ENCODE data around the gene ATRNL1.

Gene ATRNL1

DNA sequence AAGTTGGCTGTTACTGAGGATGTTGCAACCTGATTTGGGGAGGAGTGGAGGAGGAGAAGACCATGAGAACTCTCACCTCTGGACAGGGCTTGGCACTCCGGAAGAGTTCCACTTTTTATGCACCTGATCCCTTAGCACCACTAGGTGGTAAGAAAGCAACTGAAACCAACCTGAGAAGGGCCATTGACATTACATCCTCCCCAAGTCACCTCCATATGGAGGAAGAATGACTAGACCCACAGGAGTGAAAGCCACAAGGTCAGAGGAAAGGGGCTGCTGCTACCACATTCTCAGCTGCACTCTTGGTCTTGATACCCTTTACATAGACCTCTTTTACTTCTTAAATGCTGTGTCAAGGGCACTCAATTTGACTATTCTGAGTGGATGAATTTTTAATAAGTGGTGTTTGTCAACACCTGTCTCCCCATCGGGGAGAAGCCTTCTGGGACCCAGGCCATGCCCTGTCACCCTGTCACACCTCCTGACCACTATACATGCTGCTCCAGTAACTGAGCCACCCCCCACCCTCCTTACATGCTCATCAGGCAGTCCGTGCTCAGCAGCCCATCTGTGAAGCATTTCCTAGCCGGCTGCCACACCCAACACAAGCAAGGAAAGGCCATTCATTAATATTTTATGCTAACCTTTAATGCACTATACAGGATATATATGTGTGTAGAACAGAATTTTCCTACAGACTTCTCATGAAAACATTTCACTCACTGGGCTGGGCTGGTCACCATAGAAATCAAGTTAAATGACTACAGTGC, 817.0 kb downstream of the ATRNL1 start:
- Histone ChIP-seq H3K36me3 (ENCODE audit: control insufficient read depth in 5 of 5, insufficient read depth in 5 of 5, low read length in 5 of 5) (no peaks in the 10 kb centered on the region), H3K9me3 (ENCODE audit: control insufficient read depth in 5 of 5, low read length in 5 of 5) (peaks cover 0 to 4% (median 0%) of the 10 kb centered on the region in 5 donors), H3K4me1 (ENCODE audit: control insufficient read depth in 5 of 5, insufficient read depth in 5 of 5, low read length in 5 of 5) (no peaks in the 10 kb centered on the region), H3K4me3 (ENCODE audit: low read depth in 1 of 5, low read length in 5 of 5) (no peak overlapping the region), H3K27me3 (ENCODE audit: control insufficient read depth in 5 of 5, insufficient read depth in 4 of 5, low read length in 5 of 5) (no peaks in the 10 kb centered on the region), H3K9ac (ENCODE audit: low read length in 5 of 5) (no peak overlapping the region), H3K27ac (ENCODE audit: low read depth, low read length) (no peak overlapping the region)

DNA sequence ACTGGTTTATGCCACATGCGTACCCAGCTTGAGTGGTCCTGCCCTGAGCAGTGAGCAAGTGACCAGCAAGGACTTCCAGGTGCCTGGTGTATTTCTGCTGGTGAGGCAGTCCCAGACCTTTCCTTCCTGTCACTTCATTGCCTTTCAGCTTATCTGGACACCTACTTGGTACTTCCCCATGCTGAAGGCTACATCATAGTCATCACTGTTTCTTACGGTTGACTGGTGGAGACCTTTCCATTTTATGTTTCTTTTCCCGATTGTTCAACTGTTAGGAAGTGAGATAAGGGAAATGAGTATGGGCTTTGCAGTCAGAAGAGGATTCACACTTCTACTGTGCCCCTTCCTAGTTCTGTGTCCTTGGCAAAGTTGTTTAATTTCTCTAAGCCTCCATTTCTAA, 821.3 kb downstream of the ATRNL1 start:
- Histone ChIP-seq H3K9ac (ENCODE audit: low read length in 5 of 5) (no peak overlapping the region), H3K4me1 (ENCODE audit: control insufficient read depth in 5 of 5, insufficient read depth in 5 of 5, low read length in 5 of 5) (no peaks in the 10 kb centered on the region), H3K27ac (ENCODE audit: low read depth, low read length) (no peak overlapping the region), H3K9me3 (ENCODE audit: control insufficient read depth in 5 of 5, low read length in 5 of 5) (peaks cover 0 to 4% (median 0%) of the 10 kb centered on the region in 5 donors), H3K36me3 (ENCODE audit: control insufficient read depth in 5 of 5, insufficient read depth in 5 of 5, low read length in 5 of 5) (no peaks in the 10 kb centered on the region), H3K4me3 (ENCODE audit: low read depth in 1 of 5, low read length in 5 of 5) (no peak overlapping the region), H3K27me3 (ENCODE audit: control insufficient read depth in 5 of 5, insufficient read depth in 4 of 5, low read length in 5 of 5) (no peaks in the 10 kb centered on the region)

DNA sequence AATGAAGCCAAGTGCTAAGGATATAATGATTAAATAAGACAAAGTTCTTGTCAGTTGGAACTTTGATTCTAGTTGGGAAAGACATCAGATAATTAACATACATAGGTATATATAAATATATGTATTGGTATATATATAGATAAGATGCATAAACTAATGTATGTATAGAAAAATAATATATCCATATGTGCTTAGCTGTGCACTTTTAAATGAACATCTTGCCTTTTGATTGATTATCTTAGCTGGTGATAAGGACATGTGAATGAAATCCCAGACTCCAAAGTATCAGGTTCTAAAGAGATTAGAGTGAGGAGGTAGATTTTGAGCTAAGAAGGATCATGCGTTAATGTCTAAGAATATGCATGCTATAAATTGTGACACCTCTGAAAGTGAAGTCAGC, 822.3 kb downstream of the ATRNL1 start:
- H3K9me3 ChIP-seq (ENCODE audit: control insufficient read depth in 5 of 5, low read length in 5 of 5) = peaks cover 0 to 4% (median 0%) of the 10 kb centered on the region in 5 donors

DNA sequence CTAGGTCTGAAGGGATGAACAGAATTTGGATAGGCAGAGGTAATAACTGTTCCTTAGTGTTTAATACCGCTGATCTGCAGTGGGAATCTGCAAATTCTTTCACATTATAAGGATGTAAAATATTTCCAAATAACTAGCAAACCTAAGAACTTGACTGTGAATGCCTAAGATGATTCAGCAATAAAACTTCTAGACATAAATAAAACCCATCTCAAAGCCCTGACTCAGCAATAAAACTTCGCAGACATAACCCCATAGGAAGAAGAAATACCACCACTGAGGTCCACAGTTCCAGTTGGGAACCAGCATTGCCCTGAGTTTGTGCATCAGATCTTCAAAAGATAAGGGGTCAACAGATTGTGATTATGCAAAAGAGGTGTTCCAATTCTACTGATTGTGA, 825.6 kb downstream of the ATRNL1 start:
- Histone ChIP-seq H3K4me1 (ENCODE audit: control insufficient read depth in 5 of 5, insufficient read depth in 5 of 5, low read length in 5 of 5) (no peaks in the 10 kb centered on the region), H3K9ac (ENCODE audit: low read length in 5 of 5) (no peak overlapping the region), H3K4me3 (ENCODE audit: low read depth in 1 of 5, low read length in 5 of 5) (no peak overlapping the region), H3K36me3 (ENCODE audit: control insufficient read depth in 5 of 5, insufficient read depth in 5 of 5, low read length in 5 of 5) (no peaks in the 10 kb centered on the region), H3K27ac (ENCODE audit: low read depth, low read length) (no peak overlapping the region), H3K9me3 (ENCODE audit: control insufficient read depth in 5 of 5, low read length in 5 of 5) (peaks cover 0 to 4% (median 0%) of the 10 kb centered on the region in 5 donors), H3K27me3 (ENCODE audit: control insufficient read depth in 5 of 5, insufficient read depth in 4 of 5, low read length in 5 of 5) (no peaks in the 10 kb centered on the region)

More for the DNA sequence above, 822.3 kb downstream of the ATRNL1 start:
- Histone ChIP-seq H3K4me3 (ENCODE audit: low read depth in 1 of 5, low read length in 5 of 5) (no peak overlapping the region), H3K9ac (ENCODE audit: low read length in 5 of 5) (no peak overlapping the region), H3K4me1 (ENCODE audit: control insufficient read depth in 5 of 5, insufficient read depth in 5 of 5, low read length in 5 of 5) (no peaks in the 10 kb centered on the region), H3K27ac (ENCODE audit: low read depth, low read length) (no peak overlapping the region), H3K27me3 (ENCODE audit: control insufficient read depth in 5 of 5, insufficient read depth in 4 of 5, low read length in 5 of 5) (no peaks in the 10 kb centered on the region), H3K36me3 (ENCODE audit: control insufficient read depth in 5 of 5, insufficient read depth in 5 of 5, low read length in 5 of 5) (no peaks in the 10 kb centered on the region)

DNA sequence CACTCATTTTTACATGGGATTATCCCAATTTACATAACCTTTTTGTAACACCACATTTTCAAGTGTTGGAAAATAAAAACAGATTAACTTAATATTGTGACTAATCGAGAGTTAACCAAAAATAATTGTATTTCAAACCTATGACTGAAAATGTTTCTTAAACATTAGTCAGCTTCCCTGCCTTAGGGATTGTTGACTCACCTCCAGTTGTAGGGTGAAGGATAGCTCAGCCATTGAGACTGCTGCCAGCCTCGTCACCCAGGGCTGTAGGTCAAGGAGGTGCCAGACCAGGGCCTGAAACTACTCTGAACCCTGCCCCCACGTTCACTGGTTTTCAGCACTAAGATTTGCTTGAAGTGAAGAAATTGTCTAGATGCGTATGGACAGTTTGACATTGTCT, 828.6 kb downstream of the ATRNL1 start:
- Histone ChIP-seq H3K9ac (ENCODE audit: low read length in 5 of 5) (no peak overlapping the region), H3K9me3 (ENCODE audit: control insufficient read depth in 5 of 5, low read length in 5 of 5) (peaks cover 0 to 4% (median 0%) of the 10 kb centered on the region in 5 donors), H3K4me3 (ENCODE audit: low read depth in 1 of 5, low read length in 5 of 5) (no peak overlapping the region), H3K36me3 (ENCODE audit: control insufficient read depth in 5 of 5, insufficient read depth in 5 of 5, low read length in 5 of 5) (no peaks in the 10 kb centered on the region), H3K27ac (ENCODE audit: low read depth, low read length) (no peak overlapping the region), H3K27me3 (ENCODE audit: control insufficient read depth in 5 of 5, insufficient read depth in 4 of 5, low read length in 5 of 5) (no peaks in the 10 kb centered on the region), H3K4me1 (ENCODE audit: control insufficient read depth in 5 of 5, insufficient read depth in 5 of 5, low read length in 5 of 5) (no peaks in the 10 kb centered on the region)

DNA sequence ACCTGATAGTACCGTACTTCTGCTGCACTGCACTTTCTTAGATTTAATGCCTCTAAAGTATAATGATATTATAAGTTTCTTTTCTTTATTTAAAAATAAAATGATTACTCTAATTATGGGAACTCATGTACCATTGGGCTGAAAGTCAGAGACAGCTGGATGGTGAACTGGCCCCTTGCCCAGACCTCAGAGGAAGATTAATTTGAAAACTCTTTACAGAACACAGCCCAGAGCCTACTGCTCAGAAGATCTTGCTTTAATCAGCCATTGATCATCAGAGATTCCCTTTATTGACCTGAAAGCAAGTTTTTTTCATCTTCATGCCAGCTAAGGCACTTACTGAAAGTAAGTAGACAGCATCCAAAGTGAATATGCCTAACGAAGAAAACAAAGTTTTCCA, 838.1 kb downstream of the ATRNL1 start:
- Histone ChIP-seq H3K9ac (ENCODE audit: low read length in 5 of 5) (no peak overlapping the region), H3K27me3 (ENCODE audit: control insufficient read depth in 5 of 5, insufficient read depth in 4 of 5, low read length in 5 of 5) (no peaks in the 10 kb centered on the region), H3K27ac (ENCODE audit: low read depth, low read length) (no peak overlapping the region), H3K4me3 (ENCODE audit: low read depth in 1 of 5, low read length in 5 of 5) (no peak overlapping the region), H3K36me3 (ENCODE audit: control insufficient read depth in 5 of 5, insufficient read depth in 5 of 5, low read length in 5 of 5) (no peaks in the 10 kb centered on the region), H3K9me3 (ENCODE audit: control insufficient read depth in 5 of 5, low read length in 5 of 5) (no peaks in the 10 kb centered on the region), H3K4me1 (ENCODE audit: control insufficient read depth in 5 of 5, insufficient read depth in 5 of 5, low read length in 5 of 5) (peaks cover 0 to 25% (median 14%) of the 10 kb centered on the region in 5 donors)

DNA sequence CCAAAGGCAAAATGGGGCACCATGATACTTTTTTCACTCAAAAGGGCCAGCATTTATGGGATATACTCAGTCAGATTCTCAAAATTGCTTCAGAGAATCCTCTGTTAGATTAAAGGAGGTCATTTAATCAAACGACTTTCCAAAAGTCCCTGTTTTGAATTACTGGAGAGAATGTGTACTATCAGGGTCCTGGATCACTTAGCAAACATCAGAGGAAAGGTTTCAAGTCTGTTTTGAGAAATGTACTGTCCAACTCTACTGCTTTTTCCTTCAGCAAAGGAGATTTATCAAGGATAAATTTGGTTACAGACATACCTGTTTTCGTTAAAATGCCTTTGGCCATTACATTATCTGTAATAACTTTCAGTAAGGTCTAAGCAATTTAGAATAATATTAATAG, 838.9 kb downstream of the ATRNL1 start:
- peaks cover 0 to 28% (median 14%) of the 10 kb centered on the region in 5 donors for H3K4me1 ChIP-seq (ENCODE audit: control insufficient read depth in 5 of 5, insufficient read depth in 5 of 5, low read length in 5 of 5)
- H3K27me3 ChIP-seq (ENCODE audit: control insufficient read depth in 5 of 5, insufficient read depth in 4 of 5, low read length in 5 of 5) = no peaks in the 10 kb centered on the region
- H3K36me3 ChIP-seq (ENCODE audit: control insufficient read depth in 5 of 5, insufficient read depth in 5 of 5, low read length in 5 of 5) = no peaks in the 10 kb centered on the region
- no peak overlapping the region for H3K9ac ChIP-seq (ENCODE audit: low read length in 5 of 5)
- H3K4me3 ChIP-seq (ENCODE audit: low read depth in 1 of 5, low read length in 5 of 5) = no peak overlapping the region
- H3K9me3 ChIP-seq (ENCODE audit: control insufficient read depth in 5 of 5, low read length in 5 of 5) = no peaks in the 10 kb centered on the region
- H3K27ac ChIP-seq (ENCODE audit: low read depth, low read length) = no peak overlapping the region

DNA sequence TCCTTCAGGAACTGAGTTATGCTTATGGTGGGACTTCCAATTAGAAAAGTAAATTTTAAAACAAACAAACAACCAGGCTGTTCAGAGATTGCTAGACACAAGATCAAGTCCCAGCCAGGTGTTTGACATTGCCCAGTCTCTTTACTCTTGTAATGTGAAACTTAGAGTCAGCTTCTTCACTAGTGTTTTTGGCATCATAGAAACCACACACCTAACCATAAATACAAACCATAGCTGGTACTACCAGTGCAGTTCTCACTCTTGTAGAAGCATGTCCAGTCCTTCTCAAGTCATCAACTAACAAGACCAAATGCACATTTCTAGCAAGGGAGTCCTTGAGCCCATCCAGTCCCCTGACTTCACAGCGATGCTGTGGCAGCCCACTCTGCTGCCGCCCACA, 839.9 kb downstream of the ATRNL1 start:
- Histone ChIP-seq H3K4me3 (ENCODE audit: low read depth in 1 of 5, low read length in 5 of 5) (no peak overlapping the region), H3K36me3 (ENCODE audit: control insufficient read depth in 5 of 5, insufficient read depth in 5 of 5, low read length in 5 of 5) (no peaks in the 10 kb centered on the region), H3K27me3 (ENCODE audit: control insufficient read depth in 5 of 5, insufficient read depth in 4 of 5, low read length in 5 of 5) (no peaks in the 10 kb centered on the region), H3K9ac (ENCODE audit: low read length in 5 of 5) (no peak overlapping the region), H3K4me1 (ENCODE audit: control insufficient read depth in 5 of 5, insufficient read depth in 5 of 5, low read length in 5 of 5) (peaks cover 0 to 37% (median 14%) of the 10 kb centered on the region in 5 donors), H3K27ac (ENCODE audit: low read depth, low read length) (no peak overlapping the region), H3K9me3 (ENCODE audit: control insufficient read depth in 5 of 5, low read length in 5 of 5) (no peaks in the 10 kb centered on the region)

DNA sequence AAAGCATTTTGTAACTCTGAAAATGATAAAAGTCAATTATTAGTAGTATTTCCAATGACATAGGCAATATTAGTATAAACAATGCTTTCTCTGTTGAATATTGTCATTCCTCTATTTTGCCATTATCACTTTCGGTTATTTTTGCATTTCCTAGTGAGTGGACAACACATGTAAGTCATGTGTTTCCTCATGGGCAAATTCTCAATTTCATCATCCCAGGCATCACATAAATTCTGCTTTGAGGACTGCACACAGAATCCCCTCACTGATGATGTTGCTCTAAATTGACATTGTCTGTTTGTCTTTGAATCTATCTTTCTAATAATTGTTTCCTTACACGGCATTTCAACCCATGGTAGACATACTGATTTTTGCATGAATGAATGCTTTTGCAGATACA, 842.6 kb downstream of the ATRNL1 start:
- Histone ChIP-seq H3K27ac (ENCODE audit: low read depth, low read length) (no peak overlapping the region), H3K36me3 (ENCODE audit: control insufficient read depth in 5 of 5, insufficient read depth in 5 of 5, low read length in 5 of 5) (no peaks in the 10 kb centered on the region), H3K9me3 (ENCODE audit: control insufficient read depth in 5 of 5, low read length in 5 of 5) (peaks cover 0 to 3% (median 0%) of the 10 kb centered on the region in 5 donors), H3K9ac (ENCODE audit: low read length in 5 of 5) (no peak overlapping the region), H3K4me1 (ENCODE audit: control insufficient read depth in 5 of 5, insufficient read depth in 5 of 5, low read length in 5 of 5) (peaks cover 0 to 37% (median 14%) of the 10 kb centered on the region in 5 donors), H3K27me3 (ENCODE audit: control insufficient read depth in 5 of 5, insufficient read depth in 4 of 5, low read length in 5 of 5) (no peaks in the 10 kb centered on the region), H3K4me3 (ENCODE audit: low read depth in 1 of 5, low read length in 5 of 5) (no peak overlapping the region)

DNA sequence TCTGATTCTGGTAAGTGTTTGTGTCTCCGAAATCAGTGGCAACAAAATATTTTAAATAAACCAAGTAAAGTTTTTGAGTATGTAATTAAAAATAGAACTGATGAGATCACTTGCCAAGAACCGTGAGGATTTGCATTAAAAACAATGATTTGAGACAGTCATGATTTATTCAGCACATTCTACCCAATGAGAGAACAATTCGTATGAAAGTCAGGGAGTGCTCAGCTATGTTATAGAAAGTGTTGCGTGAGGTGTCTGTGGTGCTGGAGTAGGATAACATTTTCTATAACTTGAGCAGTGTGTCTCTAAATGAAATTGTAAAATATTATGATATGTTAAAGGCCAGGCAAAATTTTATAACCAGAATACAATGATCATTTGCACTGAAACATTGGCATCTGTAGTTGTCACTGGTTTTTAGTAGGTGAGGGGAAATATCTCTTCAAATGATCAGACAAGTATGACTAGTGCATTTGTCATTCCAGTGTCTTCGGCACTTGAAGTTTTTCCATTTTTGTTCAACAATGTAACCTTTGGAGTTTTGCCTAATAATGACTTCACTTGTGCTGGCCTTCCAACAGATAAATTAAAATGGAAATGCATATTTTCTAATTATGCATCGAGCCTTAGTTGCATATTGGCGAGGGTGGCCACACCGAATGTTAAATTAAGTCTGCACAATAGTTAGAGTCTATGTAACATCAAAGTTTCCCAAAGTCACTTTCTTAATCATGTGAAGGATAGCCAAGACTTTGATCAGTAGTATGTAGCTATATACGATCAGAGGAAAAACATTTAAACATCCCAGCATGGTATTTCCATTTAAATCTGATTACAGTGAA, 844.0 kb downstream of the ATRNL1 start:
- peaks cover 0 to 47% (median 14%) of the 10 kb centered on the region in 5 donors for H3K4me1 ChIP-seq (ENCODE audit: control insufficient read depth in 5 of 5, insufficient read depth in 5 of 5, low read length in 5 of 5)
- no peak overlapping the region for H3K27ac ChIP-seq (ENCODE audit: low read depth, low read length)
- peaks cover 0 to 3% (median 0%) of the 10 kb centered on the region in 5 donors for H3K9me3 ChIP-seq (ENCODE audit: control insufficient read depth in 5 of 5, low read length in 5 of 5)
- H3K9ac ChIP-seq (ENCODE audit: low read length in 5 of 5) = no peak overlapping the region
- no peaks in the 10 kb centered on the region for H3K36me3 ChIP-seq (ENCODE audit: control insufficient read depth in 5 of 5, insufficient read depth in 5 of 5, low read length in 5 of 5)
- H3K27me3 ChIP-seq (ENCODE audit: control insufficient read depth in 5 of 5, insufficient read depth in 4 of 5, low read length in 5 of 5) = no peaks in the 10 kb centered on the region
- H3K4me3 ChIP-seq (ENCODE audit: low read depth in 1 of 5, low read length in 5 of 5) = no peak overlapping the region

All from subcutaneous abdominal adipose tissue (tissue), 5 donors.